HEK293 (cell line): ENCODE measurements around the gene DLG2.

ENCODE experiments used
- CTCF ChIA-PET: fragments of 350-600 bp; formaldehyde crosslinking; extraction: SDS; loops from one replicate; lab custom pipeline; 2021; ENCODE audit warnings: antibody characterized with exemption; lab: Yijun Ruan, JAX
- POLR2A ChIA-PET: fragments of 300-600 bp; formaldehyde crosslinking; extraction: SDS; loops from one replicate; lab custom pipeline; 2020; ENCODE audit warnings: antibody characterized with exemption, inconsistent platforms; lab: Yijun Ruan, JAX
- H3K27ac ChIP-seq: fragments of 200-500 bp; sonication (Bioruptor generic); 2 replicates; pipeline ENCODE4 v1.5.1; 2014; ENCODE audit warnings: low read depth, low read length, control low read depth, inconsistent platforms; ENCODE audit errors: extremely low read depth
- H3K36me3 ChIP-seq, 2 experiments: fragments of 200-500 bp in 1 of 2; sonication (Bioruptor generic) in 1 of 2; 1 replicate in 1 of 2; 2 replicates in 1 of 2; pipeline ENCODE4 v1.5.1; 2014 to 2017; ENCODE audit warnings: inconsistent platforms in 2 of 2, low read length in 2 of 2; ENCODE audit not compliant: control insufficient read depth in 2 of 2, insufficient read depth in 1 of 2
- H3K4me1 ChIP-seq: fragments of 200-500 bp; sonication (Bioruptor generic); 2 replicates; pipeline ENCODE4 v1.5.1; 2014; ENCODE audit warnings: mild to moderate bottlenecking, low read length, inconsistent platforms; ENCODE audit not compliant: control insufficient read depth, insufficient read depth
- H3K4me3 ChIP-seq: 2 replicates; pipeline ENCODE4 v1.5.1; 2011; ENCODE audit warnings: low read depth, mild to moderate bottlenecking, control low read depth, low read length, moderate library complexity
- H3K9me3 ChIP-seq: fragments of 200-500 bp; sonication (Bioruptor generic); 2 replicates; pipeline ENCODE4 v1.5.1; 2014; ENCODE audit warnings: low read depth, low read length, inconsistent platforms; ENCODE audit not compliant: control insufficient read depth, insufficient read depth
- GLIS2 ChIP-seq: fragments of 450-650 bp; formaldehyde crosslinking; IDR thresholded peaks from 2 replicates; pipeline ENCODE4 v1.5.1; 2016; ENCODE audit warnings: missing biosample characterization, missing genetic modification characterization
- ZBTB17 ChIP-seq: fragments of 450-650 bp; formaldehyde crosslinking; IDR thresholded peaks from 2 replicates; pipeline ENCODE4 v1.5.1; 2016; ENCODE audit warnings: missing biosample characterization, missing genetic modification characterization
- ZFP37 ChIP-seq: fragments of 450-650 bp; formaldehyde crosslinking; IDR thresholded peaks from 2 replicates; pipeline ENCODE4 v1.5.1; 2016; ENCODE audit warnings: missing biosample characterization, missing genetic modification characterization
- ZNF140 ChIP-seq: fragments of 450-650 bp; formaldehyde crosslinking; IDR thresholded peaks from 2 replicates; pipeline ENCODE4 v1.5.1; 2016; ENCODE audit warnings: missing biosample characterization, missing genetic modification characterization
- ZNF426 ChIP-seq: fragments of 450-650 bp; formaldehyde crosslinking; IDR thresholded peaks from 2 replicates; pipeline ENCODE4 v1.5.1; 2017; ENCODE audit warnings: missing biosample characterization, missing genetic modification characterization, mild to moderate bottlenecking, inconsistent platforms, moderate library complexity
- ZNF529 ChIP-seq: fragments of 450-650 bp; formaldehyde crosslinking; IDR thresholded peaks from 2 replicates; pipeline ENCODE4 v1.5.1; 2017; ENCODE audit warnings: missing genetic modification characterization, missing biosample characterization; ENCODE audit not compliant: insufficient replicate concordance
- ZNF555 ChIP-seq: fragments of 450-650 bp; formaldehyde crosslinking; conservative IDR thresholded peaks from 2 replicates; pipeline ENCODE4 v1.5.1; 2017; ENCODE audit warnings: missing biosample characterization, mild to moderate bottlenecking, missing genetic modification characterization, inconsistent platforms
- ZNF600 ChIP-seq: fragments of 450-650 bp; formaldehyde crosslinking; IDR thresholded peaks from 2 replicates; pipeline ENCODE4 v1.5.1; 2016; ENCODE audit warnings: missing biosample characterization, missing genetic modification characterization
- ZNF654 ChIP-seq: fragments of 450-650 bp; formaldehyde crosslinking; IDR thresholded peaks from 2 replicates; pipeline ENCODE4 v1.5.1; 2016; ENCODE audit warnings: low read depth, missing biosample characterization, missing genetic modification characterization
- ZNF785 ChIP-seq: fragments of 450-650 bp; formaldehyde crosslinking; IDR thresholded peaks from 2 replicates; pipeline ENCODE4 v1.5.1; 2016; ENCODE audit warnings: missing biosample characterization, missing genetic modification characterization
- ZNF830 ChIP-seq: fragments of 450-650 bp; IDR thresholded peaks from 2 replicates; pipeline ENCODE4 v1.5.0; 2018; ENCODE audit warnings: missing biosample characterization, missing genetic modification characterization, low read depth, mild to moderate bottlenecking, moderate library complexity
- TF ChIP-seq, protein P1 (sequence below): fragments of 450-650 bp; formaldehyde crosslinking; conservative IDR thresholded peaks from 2 replicates; pipeline ENCODE4 v1.5.1; 2016; ENCODE audit warnings: low read depth, missing biosample characterization, missing genetic modification characterization
- TF ChIP-seq, protein P2 (sequence below): fragments of 450-650 bp; formaldehyde crosslinking; IDR thresholded peaks from 2 replicates; pipeline ENCODE4 v1.5.1; 2016; ENCODE audit warnings: missing biosample characterization, missing genetic modification characterization
- TF ChIP-seq, protein P3 (sequence below): fragments of 450-650 bp; formaldehyde crosslinking; IDR thresholded peaks from 2 replicates; pipeline ENCODE4 v1.5.1; 2016; ENCODE audit warnings: missing biosample characterization, missing genetic modification characterization, low read depth
- TF ChIP-seq, protein P4 (sequence below): fragments of 450-650 bp; IDR thresholded peaks from 2 replicates; pipeline ENCODE4 v1.5.1; 2018; ENCODE audit warnings: missing biosample characterization, missing genetic modification characterization
- TF ChIP-seq, protein P5 (sequence below): fragments of 450-650 bp; formaldehyde crosslinking; conservative IDR thresholded peaks from 2 replicates; pipeline ENCODE4 v1.5.1; 2016; ENCODE audit warnings: low read depth, missing biosample characterization, missing genetic modification characterization

Gene DLG2

DNA sequence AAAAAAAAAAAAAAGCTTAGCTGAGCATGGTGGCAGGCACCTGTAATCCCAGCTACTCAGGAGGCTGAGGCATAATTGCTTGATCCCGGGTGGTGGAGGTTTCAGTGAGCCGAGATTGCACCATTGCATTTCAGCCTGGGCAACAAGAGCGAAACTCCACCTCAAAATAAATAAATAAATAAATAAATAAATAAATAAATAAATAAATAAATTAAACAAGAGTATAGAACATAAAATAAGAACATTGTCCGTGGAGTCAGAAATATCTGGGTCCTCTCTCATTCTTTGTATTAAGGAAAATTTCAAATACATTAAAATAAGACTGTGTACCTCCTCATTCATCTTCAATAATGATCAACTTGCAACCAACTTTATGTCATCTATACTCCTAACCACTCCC is 843.0 kb downstream of the DLG2 start (continued):
- TF ChIP-seq, protein P1, sequence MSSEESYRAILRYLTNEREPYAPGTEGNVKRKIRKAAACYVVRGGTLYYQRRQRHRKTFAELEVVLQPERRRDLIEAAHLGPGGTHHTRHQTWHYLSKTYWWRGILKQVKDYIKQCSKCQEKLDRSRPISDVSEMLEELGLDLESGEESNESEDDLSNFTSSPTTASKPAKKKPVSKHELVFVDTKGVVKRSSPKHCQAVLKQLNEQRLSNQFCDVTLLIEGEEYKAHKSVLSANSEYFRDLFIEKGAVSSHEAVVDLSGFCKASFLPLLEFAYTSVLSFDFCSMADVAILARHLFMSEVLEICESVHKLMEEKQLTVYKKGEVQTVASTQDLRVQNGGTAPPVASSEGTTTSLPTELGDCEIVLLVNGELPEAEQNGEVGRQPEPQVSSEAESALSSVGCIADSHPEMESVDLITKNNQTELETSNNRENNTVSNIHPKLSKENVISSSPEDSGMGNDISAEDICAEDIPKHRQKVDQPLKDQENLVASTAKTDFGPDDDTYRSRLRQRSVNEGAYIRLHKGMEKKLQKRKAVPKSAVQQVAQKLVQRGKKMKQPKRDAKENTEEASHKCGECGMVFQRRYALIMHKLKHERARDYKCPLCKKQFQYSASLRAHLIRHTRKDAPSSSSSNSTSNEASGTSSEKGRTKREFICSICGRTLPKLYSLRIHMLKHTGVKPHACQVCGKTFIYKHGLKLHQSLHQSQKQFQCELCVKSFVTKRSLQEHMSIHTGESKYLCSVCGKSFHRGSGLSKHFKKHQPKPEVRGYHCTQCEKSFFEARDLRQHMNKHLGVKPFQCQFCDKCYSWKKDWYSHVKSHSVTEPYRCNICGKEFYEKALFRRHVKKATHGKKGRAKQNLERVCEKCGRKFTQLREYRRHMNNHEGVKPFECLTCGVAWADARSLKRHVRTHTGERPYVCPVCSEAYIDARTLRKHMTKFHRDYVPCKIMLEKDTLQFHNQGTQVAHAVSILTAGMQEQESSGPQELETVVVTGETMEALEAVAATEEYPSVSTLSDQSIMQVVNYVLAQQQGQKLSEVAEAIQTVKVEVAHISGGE (tag by site-specific recombination): peak; percentile 52; the same call in 1 of the 2 replicates
- TF ChIP-seq ZNF140 (tag by site-specific recombination) (peak; percentile 28; the same call in 1 of the 2 replicates), ZNF555 (tag by site-specific recombination) (peak; percentile 48), ZNF426 (tag by site-specific recombination) (peak; percentile 59)

DNA sequence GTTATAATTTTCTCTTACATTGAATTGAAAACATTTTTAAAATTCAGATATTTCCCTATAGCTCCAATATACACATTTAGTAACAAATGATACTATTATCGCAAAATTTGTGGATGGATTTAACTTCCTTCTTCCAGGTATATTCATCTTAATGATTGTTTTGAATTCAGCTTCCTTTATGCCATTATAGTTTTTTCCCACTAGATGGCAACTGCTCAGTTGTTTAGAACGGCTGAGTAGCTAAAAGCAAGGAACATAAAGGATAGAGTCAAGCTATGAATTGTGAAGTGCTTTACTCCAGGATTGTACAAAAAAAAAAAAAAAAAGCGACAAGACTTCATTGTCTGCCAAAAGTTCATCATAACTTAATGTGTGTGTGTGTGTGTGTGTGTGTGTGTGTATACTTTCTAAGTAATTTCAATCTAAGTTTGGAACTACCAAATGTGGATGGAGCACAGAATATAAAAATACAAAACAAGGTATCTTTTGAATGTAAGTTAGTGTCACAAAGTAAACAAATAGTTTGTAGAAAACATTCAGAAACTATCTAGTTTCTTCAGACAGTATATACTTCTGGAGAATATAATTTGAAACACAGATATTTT is 846.4 kb downstream of the DLG2 start:
- no peak overlapping the region for H3K27ac ChIP-seq
- TF ChIP-seq ZNF830 (no peak), ZNF555 (tag by site-specific recombination) (no peak), ZNF654 (tag by site-specific recombination) (peak; percentile 34), GLIS2 (tag by site-specific recombination) (no peak), ZBTB17 (tag by site-specific recombination) (no peak)
- TF ChIP-seq, protein P2, sequence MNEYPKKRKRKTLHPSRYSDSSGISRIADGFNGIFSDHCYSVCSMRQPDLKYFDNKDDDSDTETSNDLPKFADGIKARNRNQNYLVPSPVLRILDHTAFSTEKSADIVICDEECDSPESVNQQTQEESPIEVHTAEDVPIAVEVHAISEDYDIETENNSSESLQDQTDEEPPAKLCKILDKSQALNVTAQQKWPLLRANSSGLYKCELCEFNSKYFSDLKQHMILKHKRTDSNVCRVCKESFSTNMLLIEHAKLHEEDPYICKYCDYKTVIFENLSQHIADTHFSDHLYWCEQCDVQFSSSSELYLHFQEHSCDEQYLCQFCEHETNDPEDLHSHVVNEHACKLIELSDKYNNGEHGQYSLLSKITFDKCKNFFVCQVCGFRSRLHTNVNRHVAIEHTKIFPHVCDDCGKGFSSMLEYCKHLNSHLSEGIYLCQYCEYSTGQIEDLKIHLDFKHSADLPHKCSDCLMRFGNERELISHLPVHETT (tag by site-specific recombination): no peak
- H3K36me3 ChIP-seq: no peaks in the 10 kb centered on the region
- H3K9me3 ChIP-seq: no peaks in the 10 kb centered on the region
- CTCF ChIA-PET: interaction anchor here (0.6 to 1.7 kb wide), 5 partner anchors 43 to 810 kb away, joined by 3 to 5 read pairs (median 3); no protein-coding TSS in a partner anchor
- H3K4me1 ChIP-seq: no peaks in the 10 kb centered on the region
- POLR2A ChIA-PET: interaction anchor here (0.6 kb wide), 1 partner anchor 13 kb away, joined by 5 read pairs; no protein-coding TSS in a partner anchor
- no peak overlapping the region for H3K4me3 ChIP-seq

DNA sequence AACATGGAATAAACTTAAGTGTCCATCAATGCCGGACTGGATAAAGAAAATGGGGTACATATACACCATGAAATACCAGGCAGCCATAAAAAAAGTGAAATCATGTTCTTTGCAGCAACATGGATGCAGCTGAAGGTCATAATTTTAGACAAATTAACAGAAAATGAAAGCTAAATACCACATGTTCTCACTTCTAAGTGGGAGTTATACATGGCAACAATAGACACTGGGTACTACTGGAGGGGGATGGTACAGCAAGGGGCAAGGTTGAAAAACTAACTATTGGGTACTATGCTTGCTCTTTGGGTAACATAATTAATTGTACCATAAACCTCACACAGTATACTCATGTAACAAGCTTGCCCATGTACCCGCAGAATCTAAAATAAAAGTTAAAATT is 851.6 kb downstream of the DLG2 start:
- H3K9me3 ChIP-seq: no peaks in the 10 kb centered on the region
- H3K27ac ChIP-seq: no peak overlapping the region
- POLR2A ChIA-PET: no interaction called here
- no peak overlapping the region for H3K4me3 ChIP-seq
- no peaks in the 10 kb centered on the region for H3K36me3 ChIP-seq
- TF ChIP-seq, protein P3, sequence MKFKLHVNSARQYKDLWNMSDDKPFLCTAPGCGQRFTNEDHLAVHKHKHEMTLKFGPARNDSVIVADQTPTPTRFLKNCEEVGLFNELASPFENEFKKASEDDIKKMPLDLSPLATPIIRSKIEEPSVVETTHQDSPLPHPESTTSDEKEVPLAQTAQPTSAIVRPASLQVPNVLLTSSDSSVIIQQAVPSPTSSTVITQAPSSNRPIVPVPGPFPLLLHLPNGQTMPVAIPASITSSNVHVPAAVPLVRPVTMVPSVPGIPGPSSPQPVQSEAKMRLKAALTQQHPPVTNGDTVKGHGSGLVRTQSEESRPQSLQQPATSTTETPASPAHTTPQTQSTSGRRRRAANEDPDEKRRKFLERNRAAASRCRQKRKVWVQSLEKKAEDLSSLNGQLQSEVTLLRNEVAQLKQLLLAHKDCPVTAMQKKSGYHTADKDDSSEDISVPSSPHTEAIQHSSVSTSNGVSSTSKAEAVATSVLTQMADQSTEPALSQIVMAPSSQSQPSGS (tag by site-specific recombination): no peak
- TF ChIP-seq ZFP37 (tag by site-specific recombination): no peak
- no peak for TF ChIP-seq ZNF785 (tag by site-specific recombination)
- no peak for TF ChIP-seq ZNF600 (tag by site-specific recombination)
- no peak for TF ChIP-seq ZNF529
- TF ChIP-seq, protein P4, sequence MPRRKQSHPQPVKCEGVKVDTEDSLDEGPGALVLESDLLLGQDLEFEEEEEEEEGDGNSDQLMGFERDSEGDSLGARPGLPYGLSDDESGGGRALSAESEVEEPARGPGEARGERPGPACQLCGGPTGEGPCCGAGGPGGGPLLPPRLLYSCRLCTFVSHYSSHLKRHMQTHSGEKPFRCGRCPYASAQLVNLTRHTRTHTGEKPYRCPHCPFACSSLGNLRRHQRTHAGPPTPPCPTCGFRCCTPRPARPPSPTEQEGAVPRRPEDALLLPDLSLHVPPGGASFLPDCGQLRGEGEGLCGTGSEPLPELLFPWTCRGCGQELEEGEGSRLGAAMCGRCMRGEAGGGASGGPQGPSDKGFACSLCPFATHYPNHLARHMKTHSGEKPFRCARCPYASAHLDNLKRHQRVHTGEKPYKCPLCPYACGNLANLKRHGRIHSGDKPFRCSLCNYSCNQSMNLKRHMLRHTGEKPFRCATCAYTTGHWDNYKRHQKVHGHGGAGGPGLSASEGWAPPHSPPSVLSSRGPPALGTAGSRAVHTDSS (tag by site-specific recombination): no peak
- TF ChIP-seq, protein P5, sequence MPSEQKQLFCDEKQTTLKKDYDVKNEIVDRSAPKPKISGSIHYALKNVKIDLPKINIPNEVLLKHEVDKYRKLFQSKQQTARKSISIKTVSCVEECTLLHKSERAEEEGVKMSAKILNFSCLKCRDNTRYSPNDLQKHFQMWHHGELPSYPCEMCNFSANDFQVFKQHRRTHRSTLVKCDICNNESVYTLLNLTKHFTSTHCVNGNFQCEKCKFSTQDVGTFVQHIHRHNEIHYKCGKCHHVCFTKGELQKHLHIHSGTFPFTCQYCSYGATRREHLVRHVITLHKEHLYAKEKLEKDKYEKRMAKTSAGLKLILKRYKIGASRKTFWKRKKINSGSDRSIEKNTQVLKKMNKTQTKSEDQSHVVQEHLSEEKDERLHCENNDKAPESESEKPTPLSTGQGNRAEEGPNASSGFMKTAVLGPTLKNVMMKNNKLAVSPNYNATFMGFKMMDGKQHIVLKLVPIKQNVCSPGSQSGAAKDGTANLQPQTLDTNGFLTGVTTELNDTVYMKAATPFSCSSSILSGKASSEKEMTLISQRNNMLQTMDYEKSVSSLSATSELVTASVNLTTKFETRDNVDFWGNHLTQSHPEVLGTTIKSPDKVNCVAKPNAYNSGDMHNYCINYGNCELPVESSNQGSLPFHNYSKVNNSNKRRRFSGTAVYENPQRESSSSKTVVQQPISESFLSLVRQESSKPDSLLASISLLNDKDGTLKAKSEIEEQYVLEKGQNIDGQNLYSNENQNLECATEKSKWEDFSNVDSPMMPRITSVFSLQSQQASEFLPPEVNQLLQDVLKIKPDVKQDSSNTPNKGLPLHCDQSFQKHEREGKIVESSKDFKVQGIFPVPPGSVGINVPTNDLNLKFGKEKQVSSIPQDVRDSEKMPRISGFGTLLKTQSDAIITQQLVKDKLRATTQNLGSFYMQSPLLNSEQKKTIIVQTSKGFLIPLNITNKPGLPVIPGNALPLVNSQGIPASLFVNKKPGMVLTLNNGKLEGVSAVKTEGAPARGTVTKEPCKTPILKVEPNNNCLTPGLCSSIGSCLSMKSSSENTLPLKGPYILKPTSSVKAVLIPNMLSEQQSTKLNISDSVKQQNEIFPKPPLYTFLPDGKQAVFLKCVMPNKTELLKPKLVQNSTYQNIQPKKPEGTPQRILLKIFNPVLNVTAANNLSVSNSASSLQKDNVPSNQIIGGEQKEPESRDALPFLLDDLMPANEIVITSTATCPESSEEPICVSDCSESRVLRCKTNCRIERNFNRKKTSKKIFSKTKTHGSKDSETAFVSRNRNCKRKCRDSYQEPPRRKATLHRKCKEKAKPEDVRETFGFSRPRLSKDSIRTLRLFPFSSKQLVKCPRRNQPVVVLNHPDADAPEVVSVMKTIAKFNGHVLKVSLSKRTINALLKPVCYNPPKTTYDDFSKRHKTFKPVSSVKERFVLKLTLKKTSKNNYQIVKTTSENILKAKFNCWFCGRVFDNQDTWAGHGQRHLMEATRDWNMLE: no peak
- no peaks in the 10 kb centered on the region for H3K4me1 ChIP-seq
- CTCF ChIA-PET: interaction anchor here (0.9 kb wide), 1 partner anchor 688 kb away, joined by 4 read pairs; no protein-coding TSS in a partner anchor
